GM21723 (cell line): Measurements from ENCODE around the gene COPS3.
A peak's percentile ranks its signal among the peaks of the same experiment; 100 is the strongest.

Experiments
- ATAC-seq: cut with Tn5 transposase; IDR thresholded peaks from one replicate; pipeline ENCODE4 v1.9.1; 2021; ENCODE audit warnings: mild to moderate bottlenecking, moderate library complexity; ENCODE audit not compliant: unreplicated experiment

COPS3 gene

GRCh38 chr17:17221329-17221728 lies 59.7 kb downstream of the COPS3 start:
- ATAC-seq, result no peak

GRCh38 chr17:17220529-17220928 lies 60.5 kb downstream of the COPS3 start:
- ATAC-seq, result no peak

GRCh38 chr17:17217995-17218394 lies 63.1 kb downstream of the COPS3 start:
- no peak for ATAC-seq

- no peak for ATAC-seq
Observed at GRCh38 chr17:17216776-17217175, 64.3 kb downstream of the COPS3 start.

GRCh38 chr17:17216236-17216635 lies 64.8 kb downstream of the COPS3 start:
- no peak for ATAC-seq

GRCh38 chr17:17215575-17215974 lies 65.5 kb downstream of the COPS3 start:
- ATAC-seq, result no peak

- no peak for ATAC-seq
Observed at GRCh38 chr17:17214646-17215436, 66.2 kb downstream of the COPS3 start.

GRCh38 chr17:17213775-17214174 lies 67.3 kb downstream of the COPS3 start:
- ATAC-seq, result no peak

- ATAC-seq, result no peak
Observed at GRCh38 chr17:17207998-17208397, 73.0 kb downstream of the COPS3 start.

GRCh38 chr17:17206913-17207335 lies 74.1 kb downstream of the COPS3 start:
- no peak for ATAC-seq

- ATAC-seq, result peak; percentile 62
Observed at GRCh38 chr17:17206124-17206912, 74.7 kb downstream of the COPS3 start, which contains the start of gene PLD6. Gene PLD6 (minus strand): TSS chr17:17206333. CDS start chr17:17206286, 47 bp downstream.

GRCh38 chr17:17205368-17206123 lies 75.5 kb downstream of the COPS3 start:
- peak; percentile 28 for ATAC-seq

GRCh38 chr17:17204635-17205231 lies 76.3 kb downstream of the COPS3 start:
- ATAC-seq, result no peak

- no peak for ATAC-seq
Observed at GRCh38 chr17:17204041-17204591, 76.9 kb downstream of the COPS3 start.

- no peak for ATAC-seq
Observed at GRCh38 chr17:17203173-17203730, 77.8 kb downstream of the COPS3 start.

- no peak for ATAC-seq
Observed at GRCh38 chr17:17201907-17202306, 79.1 kb downstream of the COPS3 start.

- ATAC-seq, result no peak
Observed at GRCh38 chr17:17201271-17201670, 79.8 kb downstream of the COPS3 start.

- no peak for ATAC-seq
Observed at GRCh38 chr17:17200831-17201230, 80.2 kb downstream of the COPS3 start.

GRCh38 chr17:17200311-17200710 lies 80.7 kb downstream of the COPS3 start:
- no peak for ATAC-seq

GRCh38 chr17:17198281-17198680 lies 82.8 kb downstream of the COPS3 start:
- no peak for ATAC-seq
